Activated CD4-positive, alpha-beta T cell treated with anti-CD3 and anti-CD28 coated beads, Interleukin-2, Interleukin-4, amounts not matched to agents 100 ng/mL and 50 ng/mL, durations not matched to agents 16 hours and 8 hours (primary cell): ENCODE results near the gene AMBP.

Source experiments
- DNase-seq: peaks from one replicate; pipeline ENCODE4 v3.0.0-alpha.2; 2020; ENCODE audit warnings: low spot score

The AMBP gene

DNA sequence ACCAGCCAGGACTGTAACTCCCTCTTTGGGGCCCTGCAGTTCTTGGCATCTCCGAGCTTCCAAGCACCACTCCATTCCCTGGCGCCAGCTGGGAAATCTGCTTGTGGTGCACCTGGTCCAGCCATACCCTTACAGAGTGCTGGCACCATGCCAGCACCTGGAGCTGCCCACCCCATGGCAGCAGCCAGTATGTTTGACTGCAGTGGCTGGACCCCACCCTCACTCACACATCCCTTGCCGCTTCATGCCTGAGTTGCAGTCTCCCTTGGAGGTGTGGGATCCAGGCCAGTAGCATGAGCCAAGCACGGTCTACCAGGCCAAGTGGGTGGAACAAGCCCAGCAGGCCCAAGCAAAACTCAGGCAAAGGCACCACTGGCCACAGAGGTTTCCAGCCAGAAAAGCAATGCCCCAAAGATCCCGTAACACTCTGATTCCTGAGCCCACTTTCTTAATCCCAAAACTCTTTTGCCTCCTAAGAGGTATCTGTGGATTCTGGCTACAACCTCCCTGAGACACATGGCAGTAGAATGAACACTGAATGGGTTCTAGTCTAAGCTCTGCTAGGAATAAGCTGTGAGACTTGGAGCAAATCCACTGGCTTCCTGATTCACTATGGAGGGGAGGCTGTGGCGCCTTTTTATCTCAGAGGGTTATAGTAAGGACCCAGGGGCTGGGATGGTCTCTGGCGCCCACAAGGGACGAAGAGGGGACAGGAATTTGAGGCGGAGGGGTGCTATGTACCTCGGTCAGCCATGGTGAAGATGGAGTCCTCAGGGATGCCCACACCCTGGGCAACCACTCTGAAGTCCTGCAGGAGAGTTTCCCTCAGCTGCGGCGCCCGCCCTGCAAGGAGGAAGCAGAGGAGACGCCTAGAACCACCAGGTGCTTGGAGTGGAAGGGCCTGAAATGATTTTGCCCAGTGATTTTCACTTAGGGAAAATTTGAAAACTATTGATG lies 5.6 kb downstream of the AMBP start:
- DNase-seq, result no peak

- DNase-seq, result no peak
These were observed 6.8 kb downstream of the AMBP start for GRCh38 chr9:114071197-114071795.

DNA sequence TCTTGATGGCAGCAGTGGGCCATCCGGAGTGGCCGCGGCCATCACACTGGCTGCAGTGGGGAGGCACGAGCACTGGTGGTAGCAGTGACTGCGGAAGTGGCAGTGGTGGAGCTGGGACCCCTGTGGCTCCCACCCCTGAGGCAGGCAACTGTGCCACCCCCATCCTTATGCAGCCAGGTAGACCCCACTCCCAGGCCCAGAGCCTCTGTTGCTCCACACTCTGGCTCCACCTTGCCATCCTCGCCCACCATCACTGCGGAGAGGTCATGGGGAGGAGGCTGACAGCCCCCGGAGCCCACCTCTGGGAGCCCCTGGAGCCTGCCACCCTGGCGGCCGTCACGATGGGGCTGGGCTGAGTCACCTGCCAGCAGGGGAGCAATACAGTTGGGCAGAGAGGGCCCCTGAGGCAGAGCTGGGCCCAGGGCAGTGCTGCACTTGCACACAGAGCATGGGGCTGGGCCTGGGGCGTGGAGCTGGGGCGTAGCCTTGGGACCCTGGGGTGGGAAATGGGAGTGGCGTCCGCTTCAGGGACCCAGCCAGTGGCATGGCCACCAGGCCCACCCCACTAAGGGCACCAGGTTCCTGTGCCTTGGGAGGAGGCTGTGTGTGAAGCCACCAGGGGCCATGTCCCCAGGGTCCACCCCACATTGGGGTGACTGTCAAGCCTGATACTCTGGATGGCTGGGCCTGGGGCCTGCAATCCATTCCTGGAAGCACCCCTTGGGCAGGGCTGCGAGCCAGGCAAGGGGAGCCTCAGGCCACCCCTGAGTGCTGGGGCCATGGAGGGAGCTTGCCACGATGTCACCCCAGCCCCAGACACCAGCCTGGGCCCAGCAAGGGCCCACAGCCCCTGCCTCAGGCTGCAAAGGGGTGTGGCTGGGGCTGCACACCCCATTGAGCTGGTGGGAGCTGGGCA lies 7.7 kb downstream of the AMBP start:
- no peak for DNase-seq

DNA sequence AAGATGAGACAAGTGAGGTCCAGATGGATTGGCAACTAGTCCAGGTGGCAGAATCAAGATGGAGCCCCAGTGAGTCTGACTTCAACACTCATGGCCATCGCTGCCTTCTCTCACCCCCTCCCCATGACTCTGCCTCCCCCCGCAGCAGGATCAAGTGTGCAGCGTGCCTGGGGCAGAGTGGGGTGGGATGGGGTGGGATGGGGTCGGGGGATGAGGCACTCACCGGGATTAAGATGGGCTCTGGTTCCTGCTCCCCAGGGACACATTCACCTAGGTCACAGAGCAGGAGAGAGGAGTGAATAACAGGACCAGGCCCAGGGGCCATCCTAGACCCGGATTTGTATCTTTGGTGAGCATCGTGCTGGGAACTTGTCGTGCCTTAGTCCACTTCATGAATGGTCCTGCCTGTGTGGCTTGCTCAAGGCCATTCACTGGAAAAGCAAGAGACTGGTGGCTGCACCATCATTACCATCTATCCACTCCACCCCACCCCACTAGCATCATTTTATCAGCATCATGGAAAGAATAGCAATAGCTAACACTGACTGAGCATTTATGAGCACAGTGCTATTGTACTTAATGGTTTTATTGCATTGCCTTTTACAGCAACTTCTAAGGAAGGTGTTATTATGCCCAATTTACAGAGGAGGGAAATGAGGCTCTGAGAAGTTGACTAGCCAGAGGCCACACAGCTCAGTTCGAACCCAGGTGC lies 8.5 kb downstream of the AMBP start:
- DNase-seq, result no peak

DNA sequence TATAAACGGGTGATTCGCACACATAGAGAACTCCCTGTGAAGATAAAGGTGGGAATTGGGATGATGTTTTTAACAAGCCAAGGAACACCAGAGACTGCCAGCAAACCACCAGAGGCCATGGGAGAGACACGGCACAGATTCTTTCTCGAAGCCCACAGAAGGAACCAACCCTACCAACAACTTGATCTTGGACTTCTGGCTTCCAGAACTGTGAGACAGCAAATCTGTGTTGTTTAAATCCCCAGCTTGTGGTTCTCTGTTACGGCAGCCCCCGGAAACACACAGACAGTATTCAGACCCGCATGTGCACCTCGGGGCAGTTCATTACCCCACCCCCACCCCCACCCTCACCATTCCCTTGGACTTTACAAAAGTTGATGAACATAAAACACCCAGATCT lies 12.8 kb downstream of the AMBP start:
- no peak for DNase-seq

- no peak for DNase-seq
These were observed 16.1 kb downstream of the AMBP start for GRCh38 chr9:114061830-114062474.

DNA sequence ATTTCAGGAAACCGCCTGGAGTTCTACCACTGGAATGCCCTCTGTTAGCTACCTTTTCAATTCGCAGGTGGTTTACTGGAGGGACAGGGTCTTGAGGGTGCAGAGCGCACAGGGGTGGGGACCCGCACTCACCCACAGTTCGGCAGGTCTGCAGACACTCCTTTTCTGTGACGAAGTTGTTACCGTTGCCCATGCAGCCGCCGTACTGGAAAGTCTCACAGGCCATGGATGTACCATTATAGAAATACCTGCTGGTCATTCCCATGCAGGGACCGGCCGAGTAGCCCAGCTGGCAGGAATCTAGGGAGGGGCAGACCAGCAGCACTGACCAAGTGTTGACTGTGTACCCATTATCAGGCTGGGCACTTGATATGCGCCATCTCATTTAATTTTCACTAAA lies 16.8 kb downstream of the AMBP start:
- no peak for DNase-seq

- DNase-seq, result no peak
These were observed 17.4 kb downstream of the AMBP start for GRCh38 chr9:114060711-114061110.

GRCh38 chr9:114060070-114060469 lies 18.0 kb downstream of the AMBP start:
- no peak for DNase-seq

DNA sequence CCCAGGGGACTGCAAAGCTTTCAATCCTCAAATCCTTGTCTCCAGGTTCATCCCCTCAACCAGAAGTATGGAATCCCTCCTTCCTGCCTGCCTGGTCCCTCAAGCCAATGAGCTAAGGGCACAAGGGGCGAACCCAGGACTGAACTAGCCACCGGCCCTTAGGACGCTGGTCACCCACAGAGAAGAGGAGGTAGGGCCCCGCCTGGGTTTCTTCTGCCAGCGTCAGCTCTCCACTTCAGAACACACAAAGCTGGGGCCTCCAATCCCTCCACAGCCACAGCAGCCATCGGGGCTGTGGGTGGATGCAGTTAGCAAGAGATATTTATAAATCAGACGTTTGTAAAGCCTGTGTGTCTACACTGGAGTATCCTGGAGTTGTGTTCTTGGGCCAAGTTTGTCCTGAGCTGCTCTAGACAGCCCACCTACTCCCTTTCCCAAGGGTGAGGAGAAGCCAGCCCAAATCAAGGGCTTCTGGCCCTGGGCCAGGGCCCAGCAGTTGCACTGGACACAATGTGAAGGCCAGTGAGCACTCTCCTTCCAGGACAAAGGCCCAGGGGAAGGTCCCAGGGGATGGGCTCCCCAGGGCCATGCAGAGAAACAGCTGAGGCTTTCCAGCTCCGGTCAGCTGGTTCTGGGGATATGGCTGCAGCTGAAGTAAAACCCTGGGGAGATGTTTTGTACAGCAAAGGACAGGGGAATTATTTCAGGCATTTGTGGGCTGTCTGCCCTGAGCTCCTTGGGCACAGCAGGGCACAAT lies 18.9 kb downstream of the AMBP start:
- DNase-seq, result no peak

DNA sequence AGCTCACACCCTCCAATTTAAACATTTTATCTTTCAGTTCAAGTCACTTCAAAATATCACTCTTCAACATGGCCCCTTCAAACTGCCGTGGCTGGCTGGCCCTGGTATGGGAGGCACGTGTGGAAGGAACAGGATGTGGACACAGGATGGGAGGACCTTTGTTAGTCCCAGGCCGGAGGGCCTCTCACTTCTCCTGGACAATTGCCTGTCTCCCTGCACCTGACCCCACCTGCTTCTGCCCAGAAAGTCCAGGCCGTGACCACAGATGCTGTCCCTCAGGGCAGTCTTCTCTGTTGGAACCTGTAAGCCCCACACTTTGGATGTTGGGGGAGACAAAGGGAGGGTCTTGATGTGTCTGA lies 19.4 kb downstream of the AMBP start:
- DNase-seq, result no peak

DNA sequence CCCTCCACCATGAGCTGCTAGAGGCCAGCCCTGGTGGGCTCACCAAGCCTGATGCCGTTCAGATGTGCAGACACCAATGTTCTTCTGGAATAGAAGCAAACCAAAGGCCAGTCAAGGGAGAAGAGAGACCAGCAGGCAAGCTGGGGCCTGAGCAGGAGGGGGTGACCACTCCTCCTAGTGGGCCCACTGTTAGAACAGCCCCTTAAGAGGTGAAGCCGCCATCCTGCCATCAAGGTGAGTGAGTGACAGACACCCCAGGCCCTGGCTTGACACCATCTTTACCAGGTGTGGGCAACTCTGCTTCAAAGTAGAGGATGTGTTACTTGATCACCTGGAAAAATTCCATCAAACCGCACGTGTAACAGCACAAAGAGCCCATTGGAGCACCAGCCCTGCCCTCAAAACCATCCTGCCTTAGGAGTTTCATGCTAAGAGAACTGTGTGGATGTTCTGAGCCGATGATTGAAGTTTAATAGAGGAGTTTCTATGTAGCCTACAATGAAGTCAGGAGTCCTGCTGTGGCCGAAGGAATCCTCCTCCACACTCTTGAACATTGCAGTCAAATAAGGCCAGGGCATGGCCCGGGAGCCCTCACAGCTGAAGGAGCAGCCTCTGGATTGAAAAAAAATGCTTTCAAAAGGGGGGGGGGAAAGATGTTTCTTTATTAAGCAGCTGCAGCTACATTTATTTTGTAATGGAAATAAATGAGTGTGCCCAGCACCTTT lies 20.8 kb downstream of the AMBP start:
- no peak for DNase-seq

DNA sequence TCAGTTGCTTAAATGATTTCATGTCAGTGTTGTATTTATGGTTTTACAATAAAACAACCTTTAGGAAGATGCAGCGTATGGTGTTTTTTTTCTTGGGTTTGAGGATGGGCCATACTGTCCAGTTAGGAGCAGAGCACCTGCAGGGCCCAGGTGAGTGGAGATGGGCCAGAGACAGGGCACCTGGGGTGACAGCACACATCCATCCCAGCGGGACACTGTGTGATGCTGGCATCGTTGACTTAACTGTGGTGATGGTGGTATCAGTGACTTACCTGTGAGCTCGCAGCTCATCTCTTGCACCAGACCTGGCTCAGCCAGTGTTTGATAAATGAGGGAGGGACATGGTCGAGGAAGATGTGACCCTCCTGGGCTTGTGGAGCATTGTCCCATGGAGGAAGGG lies 21.6 kb downstream of the AMBP start:
- DNase-seq, result no peak

DNA sequence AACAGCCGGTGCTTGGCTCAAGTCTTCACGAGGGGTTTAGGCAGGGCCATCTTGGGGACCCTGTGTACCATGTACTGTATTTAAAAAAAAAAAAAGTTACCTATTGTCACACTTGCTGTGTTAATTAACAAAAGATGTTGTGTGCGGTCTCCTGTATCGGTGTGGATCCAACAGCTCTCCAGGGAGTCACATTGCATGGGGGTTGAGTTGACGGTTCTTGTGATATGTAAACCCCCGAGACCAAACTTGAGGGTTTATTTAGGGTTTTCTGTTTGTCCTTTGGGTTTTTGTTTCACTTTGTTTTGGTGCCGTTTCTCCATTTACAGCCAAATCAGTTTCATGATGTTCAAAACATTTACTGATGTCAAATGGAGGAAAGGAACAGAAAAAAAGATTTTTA lies 22.2 kb downstream of the AMBP start:
- DNase-seq, result no peak

- DNase-seq, result no peak
These were observed 23.0 kb downstream of the AMBP start for GRCh38 chr9:114055061-114055460.

- no peak for DNase-seq
These were observed 23.9 kb downstream of the AMBP start for GRCh38 chr9:114054191-114054690.

DNA sequence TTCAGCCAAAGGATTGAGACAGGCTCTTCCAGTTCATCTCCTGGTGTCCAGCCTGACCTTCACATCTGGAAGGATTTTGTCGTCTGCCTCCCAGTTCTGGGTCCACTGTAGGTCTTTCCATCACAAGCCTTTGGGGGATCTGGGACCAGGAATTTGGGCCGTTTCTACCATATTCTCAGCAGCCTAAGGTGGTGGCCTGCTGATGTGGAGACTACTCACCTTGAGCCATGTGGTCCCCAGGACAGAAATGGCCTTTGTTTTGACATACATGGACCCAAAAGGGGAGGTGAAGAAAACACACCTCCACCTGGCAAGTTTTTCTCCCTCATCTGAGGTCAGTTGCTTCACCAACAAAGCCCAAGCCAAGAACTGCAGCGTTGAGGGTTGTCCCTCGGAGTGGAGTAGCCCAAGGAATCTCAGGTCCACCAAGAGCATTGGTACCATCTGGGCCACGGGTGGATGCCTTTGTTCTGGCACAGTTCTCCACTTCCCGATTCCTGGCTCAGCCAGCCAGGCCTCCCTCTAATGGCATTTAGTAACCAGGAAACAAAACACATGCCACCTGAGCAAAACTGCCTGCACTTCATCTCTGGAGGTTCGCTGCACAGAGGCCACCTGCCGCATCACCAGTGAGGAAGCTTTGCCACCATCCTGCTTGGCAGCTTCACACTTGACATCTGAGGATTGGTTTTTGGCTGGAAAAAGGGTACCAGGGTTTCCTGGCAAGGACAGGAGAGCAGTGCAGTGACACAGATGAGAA lies 24.7 kb downstream of the AMBP start:
- no peak for DNase-seq

DNA sequence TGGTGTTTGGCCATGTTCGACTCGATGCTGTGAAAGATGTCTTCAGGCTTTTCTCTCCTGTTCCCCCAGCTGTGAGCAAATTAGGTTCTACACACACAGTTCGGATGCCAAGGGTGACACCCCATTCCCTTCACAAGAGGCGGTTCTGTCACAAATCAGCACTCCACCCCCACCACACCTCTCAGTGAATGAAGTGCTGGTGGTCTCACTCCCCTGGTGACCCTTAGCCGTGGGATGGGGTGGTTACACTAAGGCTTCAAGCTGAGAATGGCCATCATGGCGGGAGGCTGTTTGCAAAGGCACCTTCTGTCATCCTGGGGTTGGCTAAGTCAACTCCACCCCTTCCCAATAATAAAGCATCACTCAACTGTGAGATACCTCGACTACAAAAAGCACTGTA lies 26.4 kb downstream of the AMBP start:
- DNase-seq, result no peak

GRCh38 chr9:114051281-114051680 lies 26.8 kb downstream of the AMBP start:
- DNase-seq, result no peak
